ENCODE data around the gene WTAP. TPM values are rescaled to one million over a fixed set of nuclear protein-coding genes. Genes with fewer than 3 reads are reported as not detected.
A peak's percentile ranks its signal among the peaks of the same experiment; 100 is the strongest.
"Not testable (repeated sequence)": the region's sequence is repeated elsewhere in the genome, so short reads cannot be mapped to it uniquely, and the experiment has no call there.

The WTAP gene
- polyA plus RNA-seq, 4 donors: 127 to 148 (median 130) TPM

DNA sequence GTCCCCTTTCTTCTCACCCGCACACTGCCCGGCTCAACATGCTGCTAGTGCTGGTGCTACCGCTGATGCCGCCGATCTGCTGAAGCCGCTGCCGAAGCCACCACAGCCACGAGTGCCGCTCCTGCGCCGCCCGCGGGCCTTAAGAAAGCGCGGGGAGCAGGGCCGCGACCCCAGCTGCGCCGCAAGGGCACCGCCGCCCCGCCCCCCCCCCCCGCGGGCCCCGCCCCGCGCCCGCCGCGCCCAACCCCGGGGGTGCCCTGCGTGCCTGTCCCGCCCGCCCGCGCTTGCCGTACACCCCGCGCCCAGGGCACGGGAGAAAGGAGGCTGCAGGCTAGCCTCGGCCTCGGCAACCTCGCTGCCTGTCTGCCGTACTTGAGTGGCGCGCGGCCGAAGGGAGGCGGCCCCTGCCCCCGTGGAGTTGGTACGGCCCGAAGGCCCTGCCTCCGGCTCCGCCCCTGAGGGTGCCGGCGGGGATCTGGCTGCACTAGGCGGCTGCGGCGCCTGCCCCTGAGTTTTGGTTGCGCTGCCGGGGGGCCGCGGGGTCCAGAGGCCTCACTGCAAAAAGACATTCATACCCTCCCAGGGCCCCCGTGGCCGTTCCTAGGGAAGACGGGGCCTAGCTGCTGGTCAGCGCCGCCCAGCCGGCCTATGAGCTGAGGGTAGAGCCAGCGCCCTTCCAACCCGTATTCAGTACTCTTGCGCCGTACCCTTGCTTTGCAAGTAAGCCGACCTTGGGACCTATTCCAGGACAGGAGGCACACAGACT is 34.0 kb upstream of the WTAP start, which contains the start of gene SOD2:
SOD2 (minus strand) TSS at position 114 of the 766 bp plus-strand sequence; CDS start at position 40, 74 bp downstream.
- peak; percentile 60 to 68 (median 66) for DNase-seq (ENCODE audit: low read depth in 4 of 4, low spot score in 3 of 4)

DNA sequence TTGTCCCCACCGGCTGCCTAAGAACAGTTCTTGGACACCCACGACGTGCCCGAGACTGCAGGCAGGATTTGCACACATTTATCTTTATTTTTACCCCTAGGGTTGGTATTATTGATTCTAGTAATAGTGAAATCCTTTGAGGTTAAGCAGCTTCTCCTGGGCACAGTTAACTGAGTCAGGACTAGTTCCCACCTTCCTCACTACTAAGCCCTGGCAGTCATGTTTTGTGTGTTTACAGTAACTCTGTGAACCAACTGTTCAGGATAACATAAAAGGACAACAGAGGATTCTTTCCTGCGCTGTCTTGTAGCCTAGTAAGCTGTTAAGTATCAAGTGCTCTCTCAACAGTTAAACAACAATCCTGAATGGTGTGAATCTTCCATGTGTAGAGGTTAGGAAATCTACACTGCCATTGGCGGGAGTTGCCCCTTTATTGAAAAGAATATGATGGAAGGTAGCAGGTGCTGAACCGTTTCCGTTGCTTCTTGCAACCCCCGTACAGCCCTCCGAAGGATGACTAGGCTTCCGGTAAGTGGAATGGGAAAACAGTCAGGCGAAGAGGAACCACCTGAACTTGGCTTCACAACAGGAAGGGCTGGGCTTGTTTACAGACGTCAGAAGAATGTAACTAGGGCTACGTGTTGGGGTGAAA is 33.3 kb upstream of the WTAP start:
- DNase-seq (ENCODE audit: low read depth in 4 of 4, low spot score in 3 of 4): peak in 1 of 4 donors; percentile 7

DNA sequence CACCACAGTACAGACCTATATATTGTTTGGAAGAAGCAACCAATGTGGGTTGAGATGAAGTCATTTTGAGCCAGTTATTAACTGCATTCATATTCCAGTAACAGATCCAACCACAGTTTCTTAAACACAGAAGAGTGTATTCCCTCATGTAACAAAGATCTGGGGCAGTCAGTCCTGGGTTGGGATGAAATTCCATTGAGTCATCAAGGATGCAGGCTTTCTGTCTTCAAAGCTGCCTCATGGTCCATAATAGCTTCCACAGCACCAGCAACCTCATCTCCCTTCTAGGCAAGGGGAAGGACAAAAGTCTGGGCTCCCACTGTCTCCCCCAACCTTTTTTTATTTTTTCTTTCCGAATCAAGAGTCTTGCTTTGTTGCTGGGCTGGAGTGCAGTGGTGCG is 31.3 kb upstream of the WTAP start:
- no peak for DNase-seq (ENCODE audit: low read depth in 4 of 4, low spot score in 3 of 4)

DNA sequence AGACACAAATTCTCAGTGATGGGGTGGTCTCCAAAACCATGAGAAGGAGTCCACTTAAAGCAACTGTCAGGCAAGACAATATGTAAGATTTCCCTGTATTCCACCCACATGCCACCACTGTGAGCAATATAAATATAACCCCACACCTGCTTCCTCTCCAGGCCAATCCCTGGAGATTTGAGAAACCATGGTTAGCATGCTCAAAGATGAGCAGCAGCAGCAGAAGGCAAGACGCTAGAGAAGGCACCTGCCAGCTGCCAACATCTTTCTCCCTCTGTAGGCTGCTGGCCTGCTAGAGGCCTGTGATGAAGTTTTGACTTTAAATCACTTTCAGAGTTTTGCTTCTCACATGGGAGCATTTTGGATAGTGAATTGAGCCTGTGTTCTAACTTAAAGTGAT is 26.3 kb upstream of the WTAP start:
- no peak for DNase-seq (ENCODE audit: low read depth in 4 of 4, low spot score in 3 of 4)

DNA sequence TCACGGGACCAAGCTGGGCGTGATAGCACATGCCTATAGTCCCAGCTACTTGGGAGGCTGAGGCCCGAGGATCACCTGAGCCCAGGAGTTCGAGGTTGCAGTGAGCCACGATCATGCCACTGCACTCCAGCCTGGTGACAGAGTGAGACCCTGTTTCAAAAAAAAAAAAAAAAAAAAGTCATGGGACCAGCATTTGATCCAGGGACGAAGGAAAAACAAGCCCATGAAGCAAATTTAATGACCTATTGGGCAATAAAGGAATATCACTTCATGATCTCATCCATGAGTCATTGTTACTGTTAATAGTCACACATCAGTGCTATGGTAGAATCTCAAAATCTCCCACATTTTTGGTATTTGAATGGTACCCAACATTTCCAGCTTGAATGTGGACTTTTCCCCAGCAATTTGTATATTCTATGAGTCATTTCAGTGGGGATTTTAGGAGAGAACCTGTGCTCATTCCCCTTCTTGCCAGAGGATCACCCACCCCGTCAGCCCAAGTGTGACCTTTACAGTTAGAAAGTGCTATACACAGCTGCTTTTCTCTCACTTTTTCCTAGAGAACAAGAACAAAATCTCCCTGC is 25.8 kb upstream of the WTAP start:
- DNase-seq (ENCODE audit: low read depth in 4 of 4, low spot score in 3 of 4): no peak

DNA sequence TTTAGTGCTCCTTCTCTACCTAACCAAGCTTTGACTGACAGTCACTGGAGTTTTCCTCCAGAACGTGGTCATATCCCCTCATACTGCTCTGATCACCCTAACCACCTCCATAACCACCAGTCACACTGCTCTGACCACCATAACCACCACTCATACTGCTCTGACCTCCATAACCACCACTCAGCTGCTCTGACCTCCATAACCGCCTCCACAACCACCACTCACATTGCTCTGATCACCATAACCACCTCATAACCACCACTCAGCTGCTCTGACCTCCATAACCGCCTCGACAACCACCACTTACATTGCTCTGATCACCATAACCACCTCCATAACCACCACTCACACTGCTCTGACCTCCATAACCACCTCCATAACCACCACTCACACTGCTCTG is 16.7 kb upstream of the WTAP start:
- DNase-seq (ENCODE audit: low read depth in 4 of 4, low spot score in 3 of 4): not testable (repeated sequence)

DNA sequence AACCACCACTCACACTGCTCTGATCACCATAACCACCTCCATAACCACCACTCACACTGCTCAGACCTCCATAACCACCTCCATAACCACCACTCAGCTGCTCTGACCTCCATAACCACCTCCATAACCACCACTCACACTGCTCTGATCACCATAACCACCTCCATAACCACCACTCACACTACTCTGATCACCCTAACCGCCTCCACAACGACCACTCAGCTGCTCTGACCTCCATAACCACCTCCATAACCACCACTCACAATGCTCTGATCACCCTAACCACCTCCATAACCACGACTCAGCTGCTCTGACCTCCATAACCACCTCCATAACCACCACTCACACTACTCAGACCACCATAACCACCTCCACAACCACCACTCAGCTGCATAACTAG is 14.9 kb upstream of the WTAP start:
- not testable (repeated sequence) for DNase-seq (ENCODE audit: low read depth in 4 of 4, low spot score in 3 of 4)

DNA sequence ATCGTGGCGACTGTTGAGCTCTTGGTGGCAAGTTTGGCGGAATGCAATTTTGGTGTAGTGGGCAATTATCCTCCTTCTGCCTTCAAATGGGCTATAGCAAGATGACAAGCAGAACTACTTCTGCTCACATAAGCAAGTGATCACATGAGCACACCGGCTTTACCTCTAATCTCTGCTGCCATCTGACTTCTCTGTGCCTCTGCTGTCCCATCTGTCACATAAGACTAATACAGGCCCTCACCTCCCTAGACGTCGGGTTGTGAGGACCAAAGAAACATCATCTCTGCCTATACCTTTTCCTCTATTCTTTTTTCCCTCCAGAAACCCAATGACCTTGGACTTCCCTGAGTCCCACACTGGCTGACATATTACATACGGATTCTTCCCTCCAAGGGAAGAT is 13.3 kb upstream of the WTAP start:
- DNase-seq (ENCODE audit: low read depth in 4 of 4, low spot score in 3 of 4): no peak

DNA sequence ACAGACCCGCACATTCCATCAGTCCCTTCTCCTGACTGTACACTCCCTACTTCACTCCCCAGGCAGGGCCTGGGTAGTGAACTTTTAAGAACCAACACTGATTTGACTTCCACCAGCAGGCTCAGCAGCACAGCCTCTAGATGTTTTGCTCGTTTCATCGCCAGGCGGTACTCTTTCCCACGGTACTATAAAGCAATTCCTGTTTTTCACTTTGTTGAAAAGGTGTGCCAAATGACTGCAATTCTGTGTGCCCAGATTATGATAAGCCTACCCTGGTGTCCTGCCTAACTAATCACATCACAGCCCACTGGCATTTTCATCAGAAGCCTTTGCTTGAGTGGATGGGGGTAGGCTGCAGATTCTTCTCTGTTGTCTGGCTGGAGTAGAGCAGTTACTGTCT is 12.9 kb upstream of the WTAP start:
- no peak for DNase-seq (ENCODE audit: low read depth in 4 of 4, low spot score in 3 of 4)

DNA sequence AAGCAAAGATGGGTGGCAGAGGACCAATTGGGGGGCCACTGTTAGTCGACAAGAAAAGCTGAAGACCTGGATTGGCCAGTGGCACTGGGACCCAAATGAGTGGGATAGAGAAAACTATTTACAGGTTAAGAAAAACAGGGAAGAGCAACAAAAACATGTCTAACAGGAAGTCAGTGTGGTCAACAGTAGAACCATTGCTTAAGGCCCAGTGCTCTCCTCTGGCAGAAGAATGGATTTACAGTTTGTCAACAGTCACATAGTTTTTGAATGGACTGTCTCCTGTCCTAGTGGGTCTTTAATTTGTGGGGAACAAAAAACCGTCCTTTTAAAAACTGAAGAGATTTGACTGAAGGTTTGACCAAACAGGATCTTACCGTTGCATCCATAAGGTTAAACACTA is 12.1 kb upstream of the WTAP start:
- DNase-seq (ENCODE audit: low read depth in 4 of 4, low spot score in 3 of 4): no peak

DNA sequence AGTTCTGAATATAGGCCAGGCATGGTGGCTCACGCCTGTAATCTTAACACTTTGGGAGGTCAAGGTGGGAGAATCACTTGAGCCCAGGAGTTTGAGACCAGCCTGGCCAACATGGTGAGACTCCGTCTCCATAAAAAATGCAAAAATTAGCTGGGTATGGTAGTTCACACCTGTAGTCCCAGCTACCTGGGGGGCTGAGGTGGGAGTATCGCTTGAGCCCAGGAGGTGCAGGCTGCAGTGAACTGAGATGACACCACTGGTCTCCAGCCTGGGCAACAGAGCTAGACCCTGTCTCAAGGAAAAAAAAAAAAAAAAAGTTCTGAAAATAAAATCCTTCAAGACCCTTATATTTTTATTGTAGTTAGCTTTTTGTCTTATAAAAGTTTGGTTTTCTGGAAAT is 11.7 kb upstream of the WTAP start:
- DNase-seq (ENCODE audit: low read depth in 4 of 4, low spot score in 3 of 4): no peak

DNA sequence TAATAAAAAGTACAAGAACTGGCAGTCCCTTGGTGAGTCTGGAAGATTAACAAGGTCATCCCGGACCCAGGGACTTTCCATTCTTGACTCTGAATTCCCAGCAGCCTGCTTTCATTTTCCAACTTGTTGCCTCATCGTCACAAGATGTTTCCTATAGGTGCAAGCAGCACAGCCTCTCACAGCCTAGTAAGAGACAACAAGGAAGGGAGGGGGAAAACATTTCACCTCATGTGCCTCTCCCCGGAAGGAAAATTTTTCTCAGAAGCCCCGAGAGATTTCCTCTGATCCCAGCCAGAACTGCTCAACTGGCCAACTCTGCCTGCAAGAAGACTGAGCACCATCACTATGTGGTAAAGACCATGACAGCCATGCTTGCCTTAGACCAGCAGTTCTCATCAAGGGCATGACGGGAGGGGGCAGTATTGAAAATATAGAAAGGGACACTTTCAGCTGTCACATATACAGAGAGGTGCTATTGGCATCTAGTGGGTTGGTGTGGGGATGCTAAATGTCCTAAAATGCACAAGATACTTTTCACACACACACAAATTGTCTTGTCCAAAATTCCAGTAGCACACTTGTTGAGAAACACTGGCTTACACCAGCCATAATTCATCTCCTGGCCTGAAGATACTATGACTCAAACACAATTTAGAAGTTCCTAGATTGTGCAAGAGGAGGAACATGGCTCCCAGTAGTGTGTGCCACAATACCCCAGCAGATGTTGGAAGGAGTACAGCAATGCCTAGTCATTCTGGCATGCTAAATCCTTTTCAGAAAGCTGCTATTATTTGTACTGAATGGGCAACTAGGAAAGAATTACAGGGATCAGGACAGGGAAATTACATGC is 10.8 kb upstream of the WTAP start:
- no peak for DNase-seq (ENCODE audit: low read depth in 4 of 4, low spot score in 3 of 4)

DNA sequence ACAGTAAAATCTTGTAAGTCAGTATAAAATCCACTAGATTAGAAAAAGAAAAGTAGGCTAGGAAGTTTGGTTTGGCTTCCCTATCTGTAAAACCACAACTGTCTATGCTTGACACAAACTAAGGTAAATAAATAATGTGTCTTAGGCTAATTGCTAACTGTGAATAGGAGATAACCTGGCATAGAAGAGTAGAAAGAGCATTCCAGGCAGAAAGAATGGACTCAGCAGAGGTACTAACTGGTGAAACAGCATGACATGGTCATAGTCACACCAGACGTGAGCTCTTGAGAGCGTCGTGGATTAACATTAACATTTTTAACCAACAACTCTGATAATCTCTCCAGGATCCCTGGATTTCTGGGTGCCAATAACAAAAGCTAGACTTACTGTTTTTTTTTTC is 8.7 kb upstream of the WTAP start:
- no peak for DNase-seq (ENCODE audit: low read depth in 4 of 4, low spot score in 3 of 4)

DNA sequence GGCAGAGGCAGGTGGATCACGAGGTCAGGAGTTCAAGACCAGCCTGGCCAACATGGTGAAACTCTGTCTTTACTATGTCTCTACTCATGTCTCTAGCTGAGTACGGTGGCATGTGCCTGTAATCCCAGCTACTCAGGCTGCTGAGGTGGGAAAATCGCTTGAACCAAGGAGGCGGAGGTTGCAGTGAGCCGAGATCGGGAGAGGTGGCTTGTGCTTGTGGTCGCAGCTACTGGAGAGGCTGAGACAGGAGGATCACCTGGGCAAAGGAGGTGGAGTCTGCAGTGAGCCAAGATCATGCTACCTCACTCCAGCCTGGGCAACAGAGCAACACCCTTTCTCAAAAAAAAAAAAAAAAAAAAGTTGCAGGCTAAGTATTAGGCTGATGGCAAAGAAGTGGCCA is 8.0 kb upstream of the WTAP start:
- DNase-seq (ENCODE audit: low read depth in 4 of 4, low spot score in 3 of 4): no peak

DNA sequence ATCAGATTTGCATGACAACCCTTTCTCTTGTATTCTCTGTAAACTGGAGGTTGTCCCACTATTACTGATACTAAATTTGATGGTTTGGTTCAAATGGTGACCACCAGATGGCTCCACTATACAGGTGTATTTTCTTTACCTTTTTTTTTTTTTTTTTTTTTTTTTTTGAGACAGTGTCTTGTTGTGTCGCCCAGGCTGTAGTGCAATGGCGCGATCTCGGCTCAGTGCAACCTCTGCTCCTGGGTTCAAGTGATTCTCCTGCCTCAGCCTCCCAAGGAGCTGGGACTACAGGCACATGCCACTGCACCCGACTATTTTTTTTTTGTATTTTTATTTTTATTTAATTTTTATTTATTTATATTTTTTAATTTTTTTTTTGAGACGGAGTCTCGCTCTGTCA is 6.6 kb upstream of the WTAP start:
- no peak for DNase-seq (ENCODE audit: low read depth in 4 of 4, low spot score in 3 of 4)

DNA sequence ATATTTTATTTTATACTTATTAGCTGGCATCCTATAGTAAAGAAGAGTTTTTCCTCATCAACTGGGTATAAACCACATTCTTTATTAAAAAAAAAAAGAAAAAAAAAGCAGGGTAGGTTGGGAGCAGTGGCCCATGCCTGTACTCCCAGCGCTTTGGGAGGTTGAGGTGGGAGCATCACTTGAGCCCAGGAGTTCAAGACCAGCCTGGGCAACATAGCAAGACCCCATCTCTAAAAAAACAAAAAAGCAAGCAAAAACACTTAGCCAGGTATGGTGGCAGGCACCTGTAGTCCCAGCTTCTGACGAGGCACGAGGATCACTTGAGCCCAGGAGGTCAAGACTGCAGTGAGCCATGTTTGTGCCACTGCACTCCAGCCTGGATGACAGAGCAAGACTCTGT is 5.3 kb upstream of the WTAP start:
- not testable (repeated sequence) for DNase-seq (ENCODE audit: low read depth in 4 of 4, low spot score in 3 of 4)

DNA sequence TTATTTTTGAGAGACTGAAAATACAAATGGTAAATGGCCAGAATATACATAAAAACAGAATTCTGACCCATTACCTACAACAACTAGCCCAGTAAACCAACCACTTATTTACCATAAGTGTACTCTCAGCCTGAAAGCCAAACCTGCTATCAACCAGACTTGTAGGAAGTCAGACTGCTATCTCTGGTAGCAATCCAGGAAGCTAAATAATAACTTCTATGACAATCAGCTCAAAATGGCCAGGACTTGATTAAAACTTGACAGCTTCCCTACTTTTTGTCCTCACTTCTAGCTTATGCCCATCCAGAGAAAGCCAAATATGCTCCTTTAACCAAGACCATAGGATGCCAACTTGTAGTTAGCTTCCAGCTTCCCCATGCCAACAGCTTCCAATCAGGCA is 4.7 kb upstream of the WTAP start:
- DNase-seq (ENCODE audit: low read depth in 4 of 4, low spot score in 3 of 4): no peak

DNA sequence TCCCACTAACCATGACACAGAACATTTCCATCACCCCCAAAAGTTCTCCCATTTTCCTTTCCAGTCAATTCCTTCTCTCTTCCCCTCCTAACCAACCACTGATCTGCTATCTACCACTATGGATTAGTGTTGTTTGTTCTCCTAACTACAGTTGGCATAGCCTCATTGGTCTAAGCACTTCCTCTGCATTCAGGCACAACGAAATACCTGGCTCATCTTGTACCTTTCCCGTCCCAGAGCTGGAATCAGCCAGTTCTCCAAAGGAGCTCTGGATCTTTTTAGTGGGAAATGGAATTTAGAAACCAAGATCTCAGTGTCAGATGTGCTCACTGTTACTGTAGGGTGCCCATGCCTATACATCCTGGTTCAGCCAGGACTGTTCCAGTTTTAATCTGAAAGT is 4.0 kb upstream of the WTAP start:
- no peak for DNase-seq (ENCODE audit: low read depth in 4 of 4, low spot score in 3 of 4)

DNA sequence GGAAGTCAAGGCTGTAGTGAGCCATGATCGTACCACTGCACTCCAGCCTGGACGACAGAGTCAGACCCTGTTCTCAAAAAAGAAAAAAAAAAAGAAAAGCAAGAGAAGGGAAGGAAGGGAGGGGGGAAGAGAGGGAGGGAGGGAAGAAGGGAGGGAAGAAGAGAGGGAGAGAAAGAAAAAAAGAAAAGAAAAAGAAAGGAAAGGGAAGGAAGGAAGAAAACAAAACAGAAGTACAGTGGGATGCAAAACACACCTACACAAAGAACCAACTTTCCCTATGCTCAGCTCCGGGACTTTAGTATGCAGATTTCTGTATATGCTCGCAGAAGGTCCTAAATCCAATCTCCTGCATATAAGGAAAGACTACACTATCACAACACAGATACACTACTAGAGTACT is 2.5 kb upstream of the WTAP start:
- DNase-seq (ENCODE audit: low read depth in 4 of 4, low spot score in 3 of 4): no peak

DNA sequence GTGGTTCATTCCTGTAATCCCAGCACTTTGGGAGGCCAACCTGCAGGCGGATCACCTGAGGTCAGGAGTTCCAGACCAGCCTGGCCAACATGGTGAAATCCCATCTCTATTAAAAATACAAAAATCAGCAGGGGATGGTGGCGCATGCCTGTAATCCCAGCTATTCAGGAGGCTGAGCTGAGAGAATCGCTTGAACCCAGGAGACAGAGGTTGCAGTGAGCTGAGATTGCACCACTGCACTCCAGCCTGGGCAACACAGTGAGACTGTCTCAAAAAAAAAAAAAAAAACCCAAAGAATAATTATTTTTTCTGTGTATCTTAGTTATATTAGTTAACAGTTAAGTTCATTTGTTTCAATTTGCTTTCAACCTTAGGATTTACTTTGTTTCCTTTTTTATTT is 2.1 kb upstream of the WTAP start:
- DNase-seq (ENCODE audit: low read depth in 4 of 4, low spot score in 3 of 4): not testable (repeated sequence)

DNA sequence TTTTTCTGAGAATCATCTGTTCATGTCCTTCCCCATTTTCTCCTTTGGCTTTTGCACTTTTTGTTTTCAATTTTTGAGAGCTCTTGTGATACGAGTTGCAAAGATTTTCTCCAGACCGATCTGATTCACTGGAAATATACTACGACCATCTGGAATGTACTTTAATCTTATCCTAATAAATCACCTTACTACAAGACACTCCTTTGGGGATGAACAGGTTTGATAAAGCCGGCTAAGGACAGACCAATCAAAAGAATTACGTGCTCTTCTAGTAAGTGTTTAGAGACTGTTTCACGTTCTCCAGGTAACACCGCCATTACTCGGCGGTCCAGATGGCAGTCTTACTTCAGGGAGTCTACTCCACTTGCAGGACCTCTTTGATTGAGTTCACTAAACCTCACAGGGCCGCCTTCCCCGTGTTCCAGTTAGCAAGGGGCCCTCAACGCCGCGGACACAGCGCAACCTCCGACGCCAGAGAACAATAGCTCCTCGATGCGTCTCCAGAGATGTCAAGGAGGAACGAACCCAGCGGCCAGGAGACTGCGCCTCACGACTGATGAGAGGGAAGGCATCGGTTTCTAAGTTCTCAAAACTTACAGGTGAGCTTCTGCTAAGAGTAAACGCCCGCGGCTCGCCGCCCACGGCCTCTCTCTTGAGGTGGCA is 920 bp upstream of the WTAP start:
- no peak for DNase-seq (ENCODE audit: low read depth in 4 of 4, low spot score in 3 of 4)

Data from left renal pelvis (tissue), 4 donors.